GM12865 (cell line): ENCODE measurements around the gene TEF.
A peak's percentile ranks its signal among the peaks of the same experiment; 100 is the strongest.

Source experiments
- DNase-seq: peaks from one replicate; pipeline ENCODE4 v3.0.0; 2010; ENCODE audit warnings: low read depth
- H3K4me3 ChIP-seq: 2 replicates; pipeline ENCODE4 v1.5.1; 2011; ENCODE audit warnings: mild to moderate bottlenecking, low read depth, low read length, control low read depth
- CTCF ChIP-seq: IDR thresholded peaks from 2 replicates; pipeline ENCODE4 v1.5.1; 2011; ENCODE audit warnings: low read length, control low read depth, low read depth, inconsistent platforms; ENCODE audit not compliant: insufficient read depth; ENCODE audit errors: missing control alignments

TEF gene

DNA sequence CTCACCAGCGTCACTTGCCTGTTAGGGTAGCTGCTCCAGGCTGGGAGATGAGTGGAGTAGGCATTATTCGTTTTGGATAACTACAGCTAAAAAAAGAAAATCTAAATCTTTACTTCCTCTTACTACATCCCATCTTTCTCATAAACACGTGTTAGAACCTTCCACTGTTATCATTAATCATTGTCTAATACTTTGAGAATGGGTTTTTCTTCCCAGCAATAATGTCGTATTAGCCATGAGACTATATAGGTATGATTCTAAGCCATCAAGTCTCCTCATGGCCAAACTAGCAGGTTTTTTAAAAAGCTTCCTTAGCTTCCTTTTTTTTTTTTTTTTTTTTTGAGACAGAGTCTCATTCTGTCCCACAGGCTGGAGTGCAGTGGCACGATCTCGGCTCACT lies 3.9 kb upstream of the TEF start:
- no peak for TF ChIP-seq CTCF
- no peak overlapping the region for H3K4me3 ChIP-seq
- no peak for DNase-seq

DNA sequence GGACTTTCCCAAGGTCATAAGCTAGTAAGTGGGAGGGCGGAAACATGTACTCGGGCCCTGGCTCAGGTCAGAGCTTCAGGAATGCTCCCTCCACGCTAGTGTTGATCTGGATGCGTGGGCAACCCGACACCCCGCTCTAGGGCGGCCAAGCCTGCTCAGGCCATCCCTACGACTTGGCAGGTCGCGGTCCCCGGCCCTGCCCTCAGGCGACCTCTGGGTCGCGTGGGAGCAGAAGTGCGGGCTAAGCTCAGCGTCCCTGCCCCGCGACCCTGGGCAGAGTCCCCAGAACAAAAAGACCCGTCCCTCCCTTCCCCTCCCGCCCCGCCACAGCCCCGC lies 781 bp upstream of the TEF start:
- peak overlapping the region; percentile 48 for H3K4me3 ChIP-seq
- TF ChIP-seq CTCF = no peak
- DNase-seq = no peak

GRCh38 chr22:41382098-41382578 lies 396 bp downstream of the TEF start:
- H3K4me3 ChIP-seq = peak overlapping the region; percentile 48
- peak; percentile 76 for DNase-seq
- no peak for TF ChIP-seq CTCF

GRCh38 chr22:41382610-41383009 lies 868 bp downstream of the TEF start:
- TF ChIP-seq CTCF = no peak
- peak overlapping the region; percentile 48 for H3K4me3 ChIP-seq
- DNase-seq = peak; percentile 16

- TF ChIP-seq CTCF = no peak
- H3K4me3 ChIP-seq = no peak overlapping the region
- DNase-seq = no peak
These were observed 1.3 kb downstream of the TEF start for GRCh38 chr22:41383085-41383484.

DNA sequence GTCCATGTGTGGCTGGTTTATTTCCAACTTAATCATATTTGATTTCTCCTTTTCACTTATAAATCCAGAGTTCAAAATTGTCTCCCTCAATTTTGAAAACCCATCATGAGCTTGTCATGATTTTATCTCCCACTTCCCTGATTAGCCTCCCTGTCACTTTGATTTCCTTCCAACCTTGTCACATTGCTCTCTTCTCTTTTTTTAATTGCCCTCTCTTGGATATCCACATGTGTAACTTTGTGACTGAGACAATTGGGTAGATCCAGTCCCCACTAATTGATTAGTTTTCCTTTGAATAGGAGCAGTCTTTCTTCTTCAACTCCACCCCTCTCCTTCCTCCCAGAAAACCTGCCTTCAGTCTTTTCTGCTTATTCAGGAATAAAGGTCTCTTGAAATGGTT lies 2.4 kb downstream of the TEF start:
- DNase-seq = no peak
- TF ChIP-seq CTCF = no peak
- H3K4me3 ChIP-seq = no peak overlapping the region

- TF ChIP-seq CTCF = no peak
- no peak for DNase-seq
- no peak overlapping the region for H3K4me3 ChIP-seq
These were observed 5.6 kb downstream of the TEF start for GRCh38 chr22:41387341-41387740.
